Cardiac septum (tissue), 1 donor: ENCODE measurements around the gene FLVCR1. TPM values are rescaled to one million over a fixed set of nuclear protein-coding genes. Genes with fewer than 3 reads are reported as not detected.
"Not testable (repeated sequence)": the region's sequence is repeated elsewhere in the genome, so short reads cannot be mapped to it uniquely, and the experiment has no call there.

Experiments used
- DNase-seq: peaks from one replicate; pipeline ENCODE4 v3.0.0-alpha.2; 2020; ENCODE audit warnings: low spot score
- intact Hi-C: fragments of 100-400 bp; cut with DNase I; formaldehyde crosslinking; loops from one replicate; pipeline ENCODE4 v1.14.0; 2022
- long read RNA-seq: library from polyadenylated mRNA; unstranded; transcript quantifications from one replicate; pipeline ENCODE4 v2.0.0, GENCODE V29; 2021
- total RNA-seq: library from RNA; stranded (reverse); fragmentation: NEBNext Ultra II Directional; extraction: Animal tissue kit (Norgen Biotek cat#: 25700); gene quantifications from one replicate; pipeline ENCODE4 v1.2.1, GENCODE V29; 2021
- donor health status: DM: no; HTN: no; CAD: no.

FLVCR1 gene
- 1.7 TPM for total RNA-seq
- long read RNA-seq, partial matches to known transcripts = 0 of 2 reads
- long read RNA-seq, other reads (novel, unspliced or antisense) = 2 of 2 reads

DNA sequence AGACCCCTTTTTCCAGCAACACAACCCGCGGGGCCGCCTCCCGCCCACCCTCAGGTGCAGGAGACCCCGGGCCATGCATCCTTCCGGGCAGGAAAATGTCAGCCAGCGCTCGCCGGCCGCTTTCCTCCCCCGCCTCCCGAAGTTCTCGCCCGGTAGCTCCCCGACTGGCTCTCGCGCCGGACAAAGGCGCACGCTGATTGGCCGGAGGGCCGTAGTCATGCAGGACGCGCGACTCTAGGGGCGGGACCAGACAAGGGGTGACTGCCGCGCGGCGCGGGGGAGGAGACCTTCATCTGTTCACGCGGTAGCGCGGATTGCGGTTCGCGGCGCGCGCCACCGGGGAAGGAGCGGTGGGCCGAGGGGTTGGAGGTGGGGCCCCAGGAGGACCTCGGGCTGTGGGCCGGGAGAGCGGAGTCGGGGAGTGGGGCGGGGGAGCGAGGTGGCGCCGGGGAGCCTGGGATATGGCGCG lies at the start of gene FLVCR1:
Gene FLVCR1 (plus strand): TSS at position 284 of the 469 bp plus-strand sequence. CDS start 178 bp downstream, at position 462.
- intact Hi-C loops = loop anchor here (5.0 kb wide), 1 partner anchor 66 kb away; the partner anchor contains the start of genes NSL1 and TATDN3
- peak; percentile 100 for DNase-seq

GRCh38 chr1:212814537-212815334 lies 43.3 kb upstream of the FLVCR1 start:
- no peak for DNase-seq
- intact Hi-C loops = loop anchor here (5.0 kb wide), 1 partner anchor 183 kb away; no protein-coding TSS in a partner anchor

DNA sequence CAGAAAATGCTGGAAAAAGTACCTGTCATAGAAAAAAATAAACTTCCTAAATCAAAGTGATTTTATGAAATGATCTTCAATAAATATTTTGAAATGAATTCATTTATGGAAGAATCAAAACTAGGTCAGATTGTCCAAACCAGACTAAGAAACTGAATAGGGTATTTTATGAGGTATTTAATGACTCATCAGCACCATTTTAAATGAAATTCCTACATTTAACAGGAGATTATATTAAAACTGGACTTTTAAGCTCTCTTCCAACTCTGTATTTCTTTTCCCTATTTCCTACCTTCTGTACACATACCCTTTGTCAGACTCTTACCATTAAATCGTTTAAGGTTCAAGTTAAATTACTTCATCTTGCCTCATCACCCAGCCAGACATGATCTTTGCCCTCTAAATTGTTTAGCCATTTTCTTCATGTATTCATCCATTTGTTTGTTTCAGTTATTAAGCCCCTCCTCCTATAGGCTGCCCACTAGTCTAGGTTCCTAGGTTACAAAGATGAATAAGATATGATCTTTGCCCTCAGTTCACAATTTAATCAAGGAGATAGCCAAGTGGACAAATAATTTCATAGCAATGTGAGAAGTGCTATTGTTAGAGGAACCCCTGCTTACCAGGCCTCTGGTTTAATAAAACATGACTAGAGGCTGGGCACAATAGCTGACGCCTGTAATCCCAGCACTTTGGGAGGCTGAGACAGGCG lies 41.4 kb upstream of the FLVCR1 start:
- DNase-seq = no peak
- intact Hi-C loops = loop anchor here (5.0 kb wide), 1 partner anchor 181 kb away; no protein-coding TSS in a partner anchor

DNA sequence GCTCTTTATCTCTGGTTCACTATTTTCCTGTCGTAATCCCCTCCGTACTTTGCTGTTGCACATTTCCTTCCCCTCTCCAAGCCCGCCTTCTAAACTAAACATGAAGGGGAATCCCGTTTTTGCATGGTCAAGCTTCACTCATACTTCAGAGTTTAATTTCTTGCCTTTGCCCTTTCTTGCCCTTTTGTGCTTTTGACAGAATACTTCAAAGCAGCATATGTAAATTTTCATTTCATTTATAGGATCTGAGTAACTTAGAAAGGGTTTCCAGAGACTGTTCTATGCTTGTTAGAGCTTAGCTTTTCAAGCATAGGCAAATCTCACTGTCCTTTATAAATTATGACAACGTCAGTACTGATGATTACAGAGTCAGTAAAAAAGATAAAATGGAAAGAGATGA lies 38.3 kb upstream of the FLVCR1 start:
- no peak for DNase-seq
- intact Hi-C loops = loop anchor here (5.0 kb wide), 1 partner anchor 178 kb away; no protein-coding TSS in a partner anchor

GRCh38 chr1:212820969-212821368 lies 37.1 kb upstream of the FLVCR1 start:
- intact Hi-C loops = no loop called here
- no peak for DNase-seq

DNA sequence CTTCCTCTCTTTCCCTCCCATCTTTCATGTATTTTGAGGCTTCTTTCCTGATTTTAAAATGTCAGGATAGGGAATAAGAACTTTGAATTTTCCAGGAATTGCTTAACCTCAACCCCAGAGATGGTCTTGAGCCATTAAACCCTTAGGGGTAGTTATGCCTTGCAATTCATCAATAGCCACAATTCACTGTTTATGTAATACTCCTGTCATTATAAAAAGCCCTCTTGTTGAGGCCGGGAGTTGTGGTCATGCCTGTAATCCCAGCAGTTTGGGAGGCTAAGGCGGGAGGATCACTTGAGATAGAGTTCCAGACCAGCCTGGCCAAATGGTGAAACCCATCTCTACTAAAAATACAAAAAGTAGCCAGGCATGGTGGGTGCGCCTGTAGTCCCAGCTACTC lies 35.1 kb upstream of the FLVCR1 start:
- intact Hi-C loops = no loop called here
- no peak for DNase-seq

GRCh38 chr1:212824201-212824600 lies 33.9 kb upstream of the FLVCR1 start:
- no peak for DNase-seq
- intact Hi-C loops = no loop called here

- intact Hi-C loops = no loop called here
- no peak for DNase-seq
These were observed 32.1 kb upstream of the FLVCR1 start for GRCh38 chr1:212825798-212826452.

DNA sequence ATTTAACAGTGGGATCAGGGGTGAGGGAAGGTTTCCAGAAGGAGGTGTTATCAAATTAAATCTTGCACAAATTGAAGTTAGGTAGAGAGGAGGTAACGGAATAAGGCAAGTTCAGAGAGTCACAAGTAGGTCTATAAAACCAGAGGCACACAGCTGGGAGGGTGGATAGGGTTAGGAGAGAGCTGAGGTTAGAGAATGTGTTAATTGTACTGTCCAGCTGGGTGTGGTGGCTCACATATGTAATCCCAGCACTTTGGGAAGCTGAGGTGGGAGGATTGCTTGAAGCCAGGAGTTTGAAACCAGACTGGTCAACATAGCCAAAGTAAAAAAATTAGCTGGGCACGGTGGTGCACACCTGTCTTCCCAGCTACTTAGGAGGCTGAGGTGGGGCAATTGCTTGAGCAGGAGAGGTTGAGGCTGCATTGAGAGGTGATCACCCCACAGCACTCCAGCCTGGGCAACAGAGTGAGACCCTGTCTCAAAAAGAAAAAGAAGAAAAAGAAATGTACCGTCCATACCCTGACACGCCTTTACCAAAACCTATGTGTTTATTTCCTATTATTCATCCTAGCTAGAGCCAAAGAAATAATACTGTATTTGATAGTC lies 30.8 kb upstream of the FLVCR1 start:
- intact Hi-C loops = no loop called here
- DNase-seq = no peak

GRCh38 chr1:212827831-212828278 lies 30.2 kb upstream of the FLVCR1 start:
- intact Hi-C loops = no loop called here
- DNase-seq = no peak

GRCh38 chr1:212828395-212828794 lies 29.7 kb upstream of the FLVCR1 start:
- intact Hi-C loops = no loop called here
- no peak for DNase-seq

DNA sequence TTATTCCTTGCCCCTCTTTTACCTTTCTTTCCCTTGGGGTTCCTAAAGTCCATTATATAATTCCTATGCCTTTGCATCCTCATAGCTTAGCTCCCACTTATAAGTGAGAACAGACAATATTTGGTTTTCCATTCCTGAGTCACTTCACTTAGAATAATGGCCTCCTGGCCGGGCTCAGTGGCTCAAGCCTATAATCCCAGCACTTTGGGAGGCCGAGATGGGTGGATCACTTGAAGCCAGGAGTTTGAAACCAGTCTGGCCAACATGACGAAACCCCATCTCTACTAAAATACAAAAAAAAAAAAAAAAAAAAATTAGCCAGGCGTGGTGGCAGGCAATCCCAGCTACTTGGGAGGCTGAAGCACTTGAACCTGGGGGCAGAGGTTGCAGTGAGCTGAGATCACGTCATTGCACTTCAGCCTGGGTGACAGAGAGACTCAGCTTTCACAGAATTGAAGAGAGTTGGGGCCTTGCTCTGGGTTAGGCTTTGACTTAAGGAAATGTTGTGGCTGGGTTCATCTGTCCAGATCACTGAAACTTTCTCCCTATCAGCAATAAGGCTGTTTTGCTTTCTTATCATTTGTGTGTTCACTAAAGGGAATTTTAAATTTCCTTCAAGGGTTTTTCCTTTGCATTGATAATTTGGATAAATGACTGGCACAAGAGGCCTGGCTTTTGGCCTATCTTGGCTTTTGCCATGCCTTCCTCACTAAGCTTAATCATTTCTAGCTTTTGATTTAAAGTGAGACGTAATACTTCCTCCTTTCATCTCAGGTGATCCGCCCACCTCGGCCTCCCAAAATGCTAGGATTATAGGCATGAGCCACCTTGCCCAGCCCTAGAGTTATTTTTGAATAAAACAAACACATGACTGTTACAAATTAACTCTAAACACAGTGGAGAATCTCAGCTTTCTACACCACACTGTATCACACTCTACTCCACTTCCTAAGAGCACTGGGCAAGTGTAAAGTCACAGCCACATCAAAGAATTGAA lies 24.6 kb upstream of the FLVCR1 start:
- intact Hi-C loops, DNase-seq: not testable (repeated sequence)

DNA sequence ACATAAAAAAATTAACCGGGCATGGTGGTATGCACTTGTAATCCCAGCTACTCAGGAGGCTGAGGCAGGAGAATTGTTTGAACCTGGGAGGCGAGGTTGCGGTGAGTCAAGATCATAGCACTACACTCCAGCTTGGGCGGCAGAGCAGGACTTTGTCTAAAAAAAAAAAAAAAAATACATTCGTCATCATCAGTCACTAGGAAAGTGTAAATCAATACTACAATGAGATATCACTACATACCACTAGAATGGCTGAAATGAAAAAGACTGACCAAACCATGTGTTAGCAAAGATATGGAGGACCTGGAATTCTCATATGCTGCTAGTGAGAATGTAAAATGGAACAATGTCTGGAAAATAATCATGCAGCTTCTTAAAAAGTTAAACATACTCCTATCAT lies 19.9 kb upstream of the FLVCR1 start:
- intact Hi-C loops = no loop called here
- DNase-seq = no peak

- intact Hi-C loops, DNase-seq: not testable (repeated sequence)
These were observed 13.6 kb upstream of the FLVCR1 start for GRCh38 chr1:212844521-212844920.

DNA sequence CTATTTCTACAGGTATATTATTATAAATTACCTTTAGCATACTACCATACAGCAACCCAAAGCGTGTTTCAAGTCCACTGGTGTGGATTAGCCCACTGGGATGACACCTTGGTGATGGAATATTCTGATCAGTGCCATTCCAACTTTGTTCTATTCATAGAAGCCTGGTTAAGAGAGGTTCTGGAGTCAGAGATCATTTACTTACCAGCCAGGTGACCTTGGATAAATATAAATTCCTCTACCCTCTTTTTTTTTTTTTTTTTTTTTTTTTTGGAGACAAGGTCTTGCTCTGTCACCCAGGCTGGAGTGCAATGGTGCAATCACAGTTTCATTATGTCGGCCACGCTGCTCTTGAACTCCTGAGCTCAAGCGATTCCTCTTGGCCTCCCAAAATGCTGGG lies 10.5 kb upstream of the FLVCR1 start, which contains the start of gene SPATA45:
Gene SPATA45 (minus strand): TSS at position 101 of the 400 bp plus-strand sequence. CDS start 11,500 bp downstream, outside the sequence.
- intact Hi-C loops = no loop called here
- DNase-seq = no peak

- intact Hi-C loops = no loop called here
These were observed 5.9 kb upstream of the FLVCR1 start for GRCh38 chr1:212852105-212852688.

GRCh38 chr1:212853658-212854057 lies 4.4 kb upstream of the FLVCR1 start:
- DNase-seq = no peak
- intact Hi-C loops = no loop called here

More at GRCh38 chr1:212852105-212852688, 5.9 kb upstream of the FLVCR1 start:
- DNase-seq = no peak

DNA sequence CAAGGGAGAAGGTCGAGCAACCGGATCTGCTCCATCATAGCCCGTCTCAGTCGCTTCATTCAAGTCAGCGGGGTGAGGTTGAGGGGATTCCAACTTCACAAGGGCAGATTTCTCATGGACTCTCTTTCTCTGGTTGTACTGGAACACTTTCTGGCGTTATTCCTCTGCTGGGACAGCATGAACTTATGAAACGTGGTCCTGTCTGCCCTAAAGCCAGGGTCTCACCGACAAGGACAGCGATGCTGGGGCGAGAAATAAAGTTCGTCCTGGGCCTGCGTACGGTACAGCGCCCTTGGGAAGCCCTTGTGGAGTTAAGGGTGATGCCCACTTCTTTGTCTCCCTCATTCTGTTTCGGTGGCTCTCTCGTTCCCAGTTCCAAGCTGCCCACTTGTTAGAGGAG lies 1.3 kb upstream of the FLVCR1 start:
- no peak for DNase-seq
- intact Hi-C loops = loop anchor here (5.0 kb wide), 1 partner anchor 64 kb away; the partner anchor contains the start of genes NSL1 and TATDN3
